Neuronal stem cell (in vitro differentiated cells): Measurements from ENCODE around the gene GDPD3.

Experiments used
- DNase-seq: peaks from one replicate; pipeline ENCODE4 v3.0.0-alpha.2; 2013; ENCODE audit warnings: low spot score
- H2AFZ ChIP-seq: one replicate; pipeline ENCODE4 v1.6.1; 2013; ENCODE audit warnings: mild to moderate bottlenecking, low read length, inconsistent platforms
- H2AK5ac ChIP-seq: 2 replicates; pipeline ENCODE4 v1.6.1; 2013; ENCODE audit warnings: low read depth, mild to moderate bottlenecking, inconsistent platforms, low read length, moderate library complexity, mixed read lengths
- H2BK120ac ChIP-seq: 2 replicates; pipeline ENCODE4 v1.6.1; 2013; ENCODE audit warnings: low read depth, mild to moderate bottlenecking, inconsistent platforms, low read length, moderate library complexity, mixed read lengths
- H2BK12ac ChIP-seq: one replicate; pipeline ENCODE4 v1.6.1; 2013; ENCODE audit warnings: low read length, inconsistent platforms
- H2BK15ac ChIP-seq: 2 replicates; pipeline ENCODE4 v1.6.1; 2013; ENCODE audit warnings: mild to moderate bottlenecking, low read length, inconsistent platforms, mixed read lengths
- H2BK5ac ChIP-seq: one replicate; pipeline ENCODE4 v1.6.1; 2013; ENCODE audit warnings: inconsistent platforms, mild to moderate bottlenecking, low read length, moderate library complexity
- H3K14ac ChIP-seq: one replicate; pipeline ENCODE4 v1.6.1; 2013; ENCODE audit warnings: low read length, inconsistent platforms
- H3K18ac ChIP-seq: 2 replicates; pipeline ENCODE4 v1.6.1; 2013; ENCODE audit warnings: low read length, inconsistent platforms
- H3K23ac ChIP-seq: 2 replicates; pipeline ENCODE4 v1.6.1; 2013; ENCODE audit warnings: low read depth, mild to moderate bottlenecking, mixed read lengths, low read length, inconsistent platforms; ENCODE audit not compliant: poor library complexity
- H3K27ac ChIP-seq: replicated peaks from 3 replicates; pipeline ENCODE4 v1.5.1; 2013; ENCODE audit warnings: low read length, inconsistent platforms
- H3K27me3 ChIP-seq, 3 experiments: 2 replicates each; pipeline ENCODE4 v1.6.1; 2013; ENCODE audit warnings: low read length in 3 of 3, mild to moderate bottlenecking in 2 of 3, inconsistent platforms in 1 of 3, low read depth in 1 of 3, mixed read lengths in 1 of 3, moderate library complexity in 1 of 3; ENCODE audit not compliant: control insufficient read depth in 3 of 3, insufficient read depth in 3 of 3
- H3K36me3 ChIP-seq, 2 donors: replicated peaks in 1 of 2; 2 replicates each; pipeline ENCODE4 v1.6.1; 2013; ENCODE audit warnings: low read length in 2 of 2; ENCODE audit not compliant: control insufficient read depth in 2 of 2, insufficient read depth in 2 of 2
- H3K4ac ChIP-seq: 2 replicates; pipeline ENCODE4 v1.6.1; 2013; ENCODE audit warnings: inconsistent platforms, mild to moderate bottlenecking, low read length, moderate library complexity
- H3K4me1 ChIP-seq, 2 donors: 1 replicate in 1 of 2; 2 replicates in 1 of 2; pipeline ENCODE4 v1.6.1; 2013; ENCODE audit warnings: low read length in 2 of 2, low read depth in 1 of 2; ENCODE audit not compliant: control insufficient read depth in 2 of 2, insufficient read depth in 1 of 2
- H3K4me2 ChIP-seq: one replicate; pipeline ENCODE4 v1.6.1; 2013; ENCODE audit warnings: mild to moderate bottlenecking, low read length, inconsistent platforms; ENCODE audit not compliant: insufficient read depth, poor library complexity, severe bottlenecking
- H3K4me3 ChIP-seq, 2 donors: 2 replicates each; pipeline ENCODE4 v1.5.1; 2013; ENCODE audit warnings: low read length in 2 of 2, mild to moderate bottlenecking in 2 of 2, inconsistent platforms in 1 of 2, moderate library complexity in 1 of 2
- H3K79me1 ChIP-seq: one replicate; pipeline ENCODE4 v1.6.1; 2013; ENCODE audit warnings: low read depth, mild to moderate bottlenecking, inconsistent platforms, low read length, moderate library complexity
- H3K9ac ChIP-seq: one replicate; pipeline ENCODE4 v1.6.1; 2013; ENCODE audit warnings: mild to moderate bottlenecking, low read depth, low read length, inconsistent platforms; ENCODE audit not compliant: poor library complexity
- H3K9me3 ChIP-seq, 2 donors: replicated peaks in 1 of 2; 2 replicates each; pipeline versions ENCODE3 to v1.6.1; 2013; ENCODE audit warnings: low read length in 2 of 2, mild to moderate bottlenecking in 2 of 2, inconsistent platforms in 1 of 2, low read depth in 1 of 2, mixed read lengths in 1 of 2, moderate library complexity in 1 of 2; ENCODE audit not compliant: control insufficient read depth in 2 of 2, insufficient read depth in 1 of 2
- H4K8ac ChIP-seq: one replicate; pipeline ENCODE4 v1.6.1; 2013; ENCODE audit warnings: low read depth, mild to moderate bottlenecking, inconsistent platforms, low read length, moderate library complexity
- H4K91ac ChIP-seq: one replicate; pipeline ENCODE4 v1.6.1; 2013; ENCODE audit warnings: low read length, low read depth, mild to moderate bottlenecking, inconsistent platforms; ENCODE audit not compliant: poor library complexity
- WGBS, 2 donors: extraction: QIAGEN DNeasy Blood & Tissue Kit; methylation state at CpG; one replicate each; pipeline ENCODE4 v1.1.7; 2013; ENCODE audit warnings: missing lambda C conversion rate in 2 of 2, mixed read lengths in 1 of 2; ENCODE audit not compliant: insufficient read length in 2 of 2, insufficient replicate concordance in 1 of 2; ENCODE audit errors: extremely low coverage in 2 of 2; 5-methylcytosine and 5-hydroxymethylcytosine counted together

The GDPD3 gene

DNA sequence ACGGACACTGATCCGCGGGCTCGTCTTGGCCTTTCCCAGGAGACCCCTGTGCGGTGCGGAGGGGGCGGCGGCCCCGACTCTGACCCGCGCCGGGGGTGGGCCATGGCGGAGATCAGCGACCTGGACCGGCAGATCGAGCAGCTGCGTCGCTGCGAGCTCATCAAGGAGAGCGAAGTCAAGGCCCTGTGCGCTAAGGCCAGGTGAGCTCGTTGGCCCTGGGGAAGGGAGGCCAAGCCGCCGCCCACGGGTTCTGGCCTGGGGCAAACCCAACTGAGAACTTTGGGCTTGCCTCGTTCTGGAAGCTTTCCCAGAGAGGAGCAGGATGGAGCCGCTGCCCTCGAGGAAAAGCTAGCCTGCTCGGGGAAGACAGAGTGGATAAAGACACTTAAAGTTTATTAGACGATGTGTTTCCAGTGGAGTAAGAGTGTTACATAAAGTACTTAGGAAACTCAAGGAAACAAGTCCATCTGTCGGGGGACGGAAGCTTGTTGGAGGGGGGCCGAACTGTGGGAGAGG, 37.0 kb downstream of the GDPD3 start:
- Histone ChIP-seq H3K4me3 (peak overlapping the region; percentile 96 to 97), H3K4me1 (peaks cover 4 to 6% of the 10 kb centered on the region in 2 donors), H3K27ac (no peak overlapping the region), H3K18ac (peak overlapping the region; percentile 76), H2AK5ac (peak overlapping the region; percentile 95), H3K9ac (peak overlapping the region; percentile 98), H2BK5ac (peak overlapping the region; percentile 91), H2AFZ (peak overlapping the region; percentile 95), H4K91ac (no peak overlapping the region), H3K79me1 (peaks cover 19% of the 10 kb centered on the region), H3K23ac (peak overlapping the region; percentile 98), H2BK12ac (no peak overlapping the region), H4K8ac (no peak overlapping the region), H3K36me3 (peaks cover 34 to 62% of the 10 kb centered on the region in 2 donors), H3K27me3 (peaks cover 0 to 2% (median 0%) of the 10 kb centered on the region in 3 experiments), H3K4me2 (peak overlapping the region; percentile 92), H2BK120ac (no peak overlapping the region), H3K9me3 (no peaks in the 10 kb centered on the region), H2BK15ac (peak overlapping the region; percentile 13), H3K4ac (no peak overlapping the region), H3K14ac (peak overlapping the region; percentile 78)
- DNase-seq, result no peak
- no CpG with 5 or more reads among the region's 33 CpGs for WGBS, 2 donors

DNA sequence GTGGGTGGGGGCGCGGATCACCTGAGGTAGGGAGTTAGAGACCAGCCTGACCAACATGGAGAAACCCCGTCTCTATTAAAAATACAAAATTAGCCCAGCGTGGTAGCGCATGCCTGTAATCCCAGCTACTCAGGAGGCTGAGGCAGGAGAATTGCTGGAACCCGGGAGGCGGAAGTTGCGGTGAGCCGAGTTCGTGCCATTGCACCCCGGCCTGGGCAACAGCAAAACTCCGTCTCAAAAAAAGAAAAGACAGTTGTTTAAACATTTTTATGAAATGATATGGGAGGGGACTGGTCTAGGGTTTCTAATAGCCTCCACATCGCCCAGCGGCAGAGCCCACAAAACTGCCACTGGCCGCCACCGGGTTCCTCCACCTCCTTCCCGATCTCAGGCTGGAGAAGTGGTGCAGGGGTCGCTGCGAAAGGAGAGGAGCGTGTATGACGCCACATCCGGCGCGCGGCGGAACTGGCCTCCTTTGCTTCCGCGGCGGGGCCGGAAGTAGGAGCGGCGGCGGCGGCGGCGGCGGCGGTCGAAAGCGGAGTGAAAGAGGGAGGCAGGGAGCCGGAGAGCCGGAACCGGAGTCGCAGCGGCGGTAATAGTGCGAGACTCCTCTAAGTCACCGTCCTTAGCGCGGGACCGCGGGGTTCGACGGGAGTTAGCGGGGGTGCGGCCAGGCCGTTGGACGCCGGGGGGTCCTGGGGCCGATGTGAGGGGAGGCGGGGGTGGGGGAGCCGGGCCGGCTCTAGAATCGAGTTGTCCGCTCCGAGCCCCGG, 37.6 kb downstream of the GDPD3 start, which contains the start of gene PPP4C:
PPP4C (plus strand) TSS at position 492 of the 773 bp plus-strand sequence. CDS start 384 bp downstream, outside the sequence.
- Histone ChIP-seq H3K9me3 (no peaks in the 10 kb centered on the region), H3K4me3 (peak within 1 kb of the TSS; percentile 96 to 97), H3K4ac (no peak within 1 kb of the TSS), H2BK120ac (no peak within 1 kb of the TSS), H2AFZ (peak within 1 kb of the TSS; percentile 95), H3K27ac (peak within 1 kb of the TSS; percentile 77), H4K8ac (no peak within 1 kb of the TSS), H3K79me1 (peaks cover 19% of the 10 kb centered on the region), H2BK5ac (peak within 1 kb of the TSS; percentile 91), H3K18ac (peak within 1 kb of the TSS; percentile 97), H3K36me3 (peaks cover 31 to 62% of the 10 kb centered on the region in 2 donors), H2BK12ac (no peak within 1 kb of the TSS), H2AK5ac (peak within 1 kb of the TSS; percentile 95), H4K91ac (no peak within 1 kb of the TSS), H3K4me1 (peaks cover 4 to 6% of the 10 kb centered on the region in 2 donors), H3K4me2 (peak within 1 kb of the TSS; percentile 92), H3K23ac (peak within 1 kb of the TSS; percentile 98), H3K27me3 (peaks cover 0 to 2% (median 0%) of the 10 kb centered on the region in 3 experiments), H2BK15ac (peak within 1 kb of the TSS; percentile 13), H3K14ac (peak within 1 kb of the TSS; percentile 78), H3K9ac (peak within 1 kb of the TSS; percentile 98)
- DNase-seq, result peak; percentile 78
- no CpG with 5 or more reads among the region's 67 CpGs for WGBS, 2 donors

DNA sequence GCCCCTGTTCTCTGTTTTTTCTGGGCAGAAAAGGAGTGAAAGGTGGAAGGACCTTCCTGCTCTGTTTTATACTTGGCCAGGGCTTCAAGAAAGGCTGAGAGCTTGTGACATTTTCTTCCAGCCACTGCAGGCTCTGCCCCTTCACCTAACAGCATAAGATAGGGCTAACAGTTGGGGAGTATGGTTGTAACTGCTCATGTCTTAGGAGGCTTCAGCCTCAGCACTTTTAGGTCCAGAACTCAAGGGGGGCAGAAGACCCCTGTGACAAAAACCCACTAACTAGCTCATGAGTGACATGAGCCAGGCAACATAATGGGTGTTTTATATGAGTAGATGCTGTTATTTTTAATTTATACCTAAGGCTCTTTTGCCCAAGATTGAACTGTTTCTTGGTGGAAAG, 42.8 kb downstream of the GDPD3 start:
- Histone ChIP-seq H3K4me3 (no peak overlapping the region), H3K27me3 (no peaks in the 10 kb centered on the region), H3K14ac (no peak overlapping the region), H3K9me3 (no peaks in the 10 kb centered on the region), H3K23ac (no peak overlapping the region), H3K4ac (no peak overlapping the region), H2AFZ (no peak overlapping the region), H2AK5ac (no peak overlapping the region), H3K4me1 (peaks cover 4 to 14% of the 10 kb centered on the region in 2 donors), H2BK5ac (no peak overlapping the region), H2BK12ac (no peak overlapping the region), H2BK15ac (no peak overlapping the region), H4K91ac (no peak overlapping the region), H3K4me2 (no peak overlapping the region), H3K9ac (no peak overlapping the region), H2BK120ac (no peak overlapping the region), H4K8ac (no peak overlapping the region), H3K18ac (no peak overlapping the region), H3K36me3 (peaks cover 40 to 69% of the 10 kb centered on the region in 2 donors), H3K79me1 (peaks cover 17% of the 10 kb centered on the region), H3K27ac (no peak overlapping the region)
- no peak for DNase-seq
